K562 (cell line): Measurements from ENCODE around the gene SLC12A9. TPM values are rescaled to one million over a fixed set of nuclear protein-coding genes. Genes with fewer than 3 reads are reported as not detected.

Experiments
- ARNT ChIP-seq, 2 experiments: fragments of 450-650 bp; IDR thresholded peaks; 2 replicates each; pipeline ENCODE4 v1.6.1; 2016; ENCODE audit warnings: mild to moderate bottlenecking in 1 of 2
- CTCF ChIP-seq, 3 experiments: IDR thresholded peaks in 2 of 3; conservative IDR thresholded peaks in 1 of 3; 2 replicates each; pipeline ENCODE4 v1.5.1; 2011 to 2012; ENCODE audit warnings: low read length in 3 of 3, mild to moderate bottlenecking in 3 of 3, control low read depth in 2 of 3, improper control_type of control experiment in 1 of 3, inconsistent platforms in 1 of 3, low read depth in 1 of 3, mixed read lengths in 1 of 3, moderate library complexity in 1 of 3; ENCODE audit not compliant: insufficient read depth in 2 of 3
- DDX20 ChIP-seq: fragments of 450-650 bp; IDR thresholded peaks from 2 replicates; pipeline ENCODE4 v1.6.1; 2016; ENCODE audit warnings: missing genetic modification characterization, low read depth, mild to moderate bottlenecking, missing compliant biosample characterization, moderate library complexity
- ETV1 ChIP-seq: fragments of 450-650 bp; conservative IDR thresholded peaks from 2 replicates; pipeline ENCODE4 v1.6.1; 2016; ENCODE audit warnings: missing genetic modification characterization, control low read depth, low read depth, missing compliant biosample characterization
- GATA2 ChIP-seq: sonication (generic); formaldehyde crosslinking; IDR thresholded peaks from 2 replicates; pipeline ENCODE4 v1.4.0; 2020; ENCODE audit warnings: mild to moderate bottlenecking, missing genetic modification reagents
- HNRNPH1 ChIP-seq: fragments of 200-400 bp; formaldehyde crosslinking; optimal IDR thresholded peaks from 2 replicates; pipeline ENCODE3; 2017; ENCODE audit warnings: low read depth, mild to moderate bottlenecking, low read length, moderate library complexity
- KHSRP ChIP-seq: fragments of 450-650 bp; IDR thresholded peaks from 2 replicates; pipeline ENCODE4 v1.6.1; 2017
- KLF6 ChIP-seq: fragments of 250-450 bp; sonication (Bioruptor Pico); IDR thresholded peaks from 2 replicates; pipeline ENCODE4 v1.4.0; 2020; ENCODE audit warnings: mild to moderate bottlenecking, moderate library complexity, borderline replicate concordance
- MCM2 ChIP-seq: fragments of 450-650 bp; IDR thresholded peaks from 2 replicates; pipeline ENCODE4 v1.6.1; 2017; ENCODE audit warnings: low read depth, mild to moderate bottlenecking
- NCOA2 ChIP-seq, 2 experiments: fragments of 450-650 bp; IDR thresholded peaks; 2 replicates each; pipeline ENCODE4 v1.6.1; 2018; ENCODE audit warnings: mild to moderate bottlenecking in 2 of 2, moderate library complexity in 1 of 2; ENCODE audit not compliant: partially characterized antibody in 2 of 2
- NRF1 ChIP-seq, 2 experiments: fragments of 450-650 bp; IDR thresholded peaks in 1 of 2; conservative IDR thresholded peaks in 1 of 2; 2 replicates each; pipeline ENCODE4 v1.6.1; 2014; ENCODE audit warnings: mild to moderate bottlenecking in 2 of 2
- RFX5 ChIP-seq: IDR thresholded peaks from 2 replicates; pipeline ENCODE4 v1.6.1; 2011; ENCODE audit warnings: low read depth, mild to moderate bottlenecking, improper control_type of control experiment, low read length
- SUPT5H ChIP-seq: fragments of 450-650 bp; IDR thresholded peaks from 2 replicates; pipeline ENCODE4 v1.6.1; 2016
- TARDBP ChIP-seq: fragments of 450-650 bp; IDR thresholded peaks from 2 replicates; pipeline ENCODE4 v1.6.1; 2016
- ZNF644 ChIP-seq: fragments of 200-800 bp; sonication (Bioruptor generic); IDR thresholded peaks from 2 replicates; pipeline ENCODE4 v1.6.1; 2016; ENCODE audit warnings: low read depth, missing genetic modification characterization, missing compliant biosample characterization
- ZSCAN29 ChIP-seq: fragments of 450-650 bp; IDR thresholded peaks from 2 replicates; pipeline ENCODE4 v1.6.1; 2017
- polyA plus RNA-seq, 8 experiments: library from polyadenylated mRNA; depleted of rRNA in 4 of 8; stranded (reverse) in 5 of 8; unstranded in 3 of 8; fragments of >200 nt; fragmentation: Nextera tagmentation in 2 of 8; fragmentation: Illumina TruSeq in 1 of 8; extraction: Ambion mirVana in 2 of 8; extraction: Trizol in 1 of 8; gene quantifications; 2 replicates each; pipeline versions ENCODE4 v1.2.1 to v1.2.3, GENCODE V29; 2011 to 2014; ENCODE audit warnings: inconsistent platforms in 1 of 8, missing spikeins in 1 of 8
- total RNA-seq, 7 experiments: library from RNA; depleted of rRNA in 6 of 7; stranded (reverse); fragments of >200 nt in 6 of 7; fragmentation: Illumina TruSeq in 2 of 7; extraction: Trizol in 2 of 7; gene quantifications; 2 replicates each; pipeline versions ENCODE4 v1.2.1 to v1.2.3, GENCODE V29; 2011 to 2021; ENCODE audit warnings: low replicate concordance in 1 of 7
- TF ChIP-seq, protein P1 (sequence below): fragments of 450-650 bp; IDR thresholded peaks from 2 replicates; pipeline ENCODE4 v1.6.1; 2016; ENCODE audit warnings: missing biosample characterization, missing genetic modification characterization
- TF ChIP-seq, protein P2 (sequence below): IDR thresholded peaks from 2 replicates; pipeline ENCODE4 v1.6.1; 2011; ENCODE audit warnings: borderline replicate concordance, low read depth, mild to moderate bottlenecking, moderate library complexity, low read length; ENCODE audit not compliant: insufficient read depth, poor library complexity, severe bottlenecking
- TF ChIP-seq, protein P3 (sequence below): fragments of 450-650 bp; formaldehyde crosslinking; IDR thresholded peaks from 2 replicates; pipeline ENCODE4 v1.4.0; 2022; ENCODE audit warnings: mild to moderate bottlenecking, moderate library complexity

The SLC12A9 gene
- total and polyA plus RNA-seq, 9 of the 15 experiments (the other 6 are each of a cell fraction or from before 2014, with no cell fraction given) = 0.06 to 20.2 (median 10.7) TPM

- TF ChIP-seq GATA2 (CRISPR knock-in tag) = no peak; the same call in none of the 2 replicates
- no peak for TF ChIP-seq KLF6 (CRISPR knock-in tag)
- peak; percentile 34 to 52; a peak in 2 of 4 replicates for TF ChIP-seq NRF1 (conservative IDR thresholded peaks at IDR 0.05 in 1 of 2, IDR thresholded peaks at IDR 0.05 in 1 of 2)
- TF ChIP-seq TARDBP = no peak
- TF ChIP-seq, protein P1, sequence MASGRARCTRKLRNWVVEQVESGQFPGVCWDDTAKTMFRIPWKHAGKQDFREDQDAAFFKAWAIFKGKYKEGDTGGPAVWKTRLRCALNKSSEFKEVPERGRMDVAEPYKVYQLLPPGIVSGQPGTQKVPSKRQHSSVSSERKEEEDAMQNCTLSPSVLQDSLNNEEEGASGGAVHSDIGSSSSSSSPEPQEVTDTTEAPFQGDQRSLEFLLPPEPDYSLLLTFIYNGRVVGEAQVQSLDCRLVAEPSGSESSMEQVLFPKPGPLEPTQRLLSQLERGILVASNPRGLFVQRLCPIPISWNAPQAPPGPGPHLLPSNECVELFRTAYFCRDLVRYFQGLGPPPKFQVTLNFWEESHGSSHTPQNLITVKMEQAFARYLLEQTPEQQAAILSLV (tag) = no peak
- TF ChIP-seq MCM2 = no peak
- no peak for TF ChIP-seq ARNT (IDR thresholded peaks at IDR 0.05)
- no peak for TF ChIP-seq RFX5
- TF ChIP-seq CTCF (IDR thresholded peaks at IDR 0.05 in 2 of 3, conservative IDR thresholded peaks at IDR 0.05 in 1 of 3; ENCODE audit: insufficient read depth in 2 of 3, low read depth in 1 of 3, low read length in 3 of 3) = no peak
- no peak for TF ChIP-seq ZNF644
- TF ChIP-seq, protein P2, sequence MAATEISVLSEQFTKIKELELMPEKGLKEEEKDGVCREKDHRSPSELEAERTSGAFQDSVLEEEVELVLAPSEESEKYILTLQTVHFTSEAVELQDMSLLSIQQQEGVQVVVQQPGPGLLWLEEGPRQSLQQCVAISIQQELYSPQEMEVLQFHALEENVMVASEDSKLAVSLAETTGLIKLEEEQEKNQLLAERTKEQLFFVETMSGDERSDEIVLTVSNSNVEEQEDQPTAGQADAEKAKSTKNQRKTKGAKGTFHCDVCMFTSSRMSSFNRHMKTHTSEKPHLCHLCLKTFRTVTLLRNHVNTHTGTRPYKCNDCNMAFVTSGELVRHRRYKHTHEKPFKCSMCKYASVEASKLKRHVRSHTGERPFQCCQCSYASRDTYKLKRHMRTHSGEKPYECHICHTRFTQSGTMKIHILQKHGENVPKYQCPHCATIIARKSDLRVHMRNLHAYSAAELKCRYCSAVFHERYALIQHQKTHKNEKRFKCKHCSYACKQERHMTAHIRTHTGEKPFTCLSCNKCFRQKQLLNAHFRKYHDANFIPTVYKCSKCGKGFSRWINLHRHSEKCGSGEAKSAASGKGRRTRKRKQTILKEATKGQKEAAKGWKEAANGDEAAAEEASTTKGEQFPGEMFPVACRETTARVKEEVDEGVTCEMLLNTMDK = no peak
- no peak for TF ChIP-seq NCOA2 (IDR thresholded peaks at IDR 0.05; ENCODE audit: partially characterized antibody in 2 of 2)
- no peak for TF ChIP-seq ZSCAN29
- TF ChIP-seq ETV1 (tag) = no peak; the same call in 1 of the 2 replicates
- TF ChIP-seq, protein P3, sequence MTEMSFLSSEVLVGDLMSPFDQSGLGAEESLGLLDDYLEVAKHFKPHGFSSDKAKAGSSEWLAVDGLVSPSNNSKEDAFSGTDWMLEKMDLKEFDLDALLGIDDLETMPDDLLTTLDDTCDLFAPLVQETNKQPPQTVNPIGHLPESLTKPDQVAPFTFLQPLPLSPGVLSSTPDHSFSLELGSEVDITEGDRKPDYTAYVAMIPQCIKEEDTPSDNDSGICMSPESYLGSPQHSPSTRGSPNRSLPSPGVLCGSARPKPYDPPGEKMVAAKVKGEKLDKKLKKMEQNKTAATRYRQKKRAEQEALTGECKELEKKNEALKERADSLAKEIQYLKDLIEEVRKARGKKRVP (CRISPR knock-in tag) = no peak
- no peak for TF ChIP-seq DDX20 (tag)
- no peak for TF ChIP-seq KHSRP
- no peak for TF ChIP-seq HNRNPH1
- TF ChIP-seq SUPT5H = no peak; the same call in 1 of the 2 replicates
Measured at GRCh38 chr7:100887516-100888290, 35.2 kb downstream of the SLC12A9 start (continued).
